Measurements from ENCODE around the gene CNFN. TPM values are rescaled to one million over a fixed set of nuclear protein-coding genes. Genes with fewer than 3 reads are reported as not detected.

CNFN gene
- total RNA-seq (0.85 TPM), polyA plus RNA-seq (32.7 TPM)
- long read RNA-seq, donor 1, result 0 reads
- long read RNA-seq, donor 2, result 0 reads
- long read RNA-seq, donor 3, result 0 reads
- long read RNA-seq, donor 4, result 0 reads
- long read RNA-seq, donor 5, partial matches to known transcripts, result 0 of 1 reads
- long read RNA-seq, donor 5, other reads (novel, unspliced or antisense), result 0 of 1 reads
- long read RNA-seq, donor 6, result 0 reads
- long read RNA-seq, donor 7, result 0 reads
- long read RNA-seq, donor 8, result 0 reads
- long read RNA-seq, donor 9, result 0 reads
- long read RNA-seq, donor 10, result 0 reads

- Histone ChIP-seq H3K4me1 (ENCODE audit: control insufficient read depth in 2 of 2, insufficient read depth in 2 of 2, low read length in 2 of 2) (peaks cover 2 to 6% of the 10 kb centered on the region in 2 donors), H3K27ac (ENCODE audit: low read depth in 1 of 2, low read length in 1 of 2) (no peak within 1 kb of the TSS), H3K36me3 (ENCODE audit: control insufficient read depth in 2 of 2, insufficient read depth in 2 of 2, low read length in 1 of 2) (no peaks in the 10 kb centered on the region), H3K9me3 (ENCODE audit: control insufficient read depth in 2 of 2, insufficient read depth in 1 of 2, low read length in 1 of 2) (peaks cover 0 to 2% of the 10 kb centered on the region in 2 donors), H3K27me3 (ENCODE audit: control insufficient read depth in 2 of 2, insufficient read depth in 1 of 2, low read length in 1 of 2) (peaks cover 21 to 67% of the 10 kb centered on the region in 2 donors), H3K4me3 (ENCODE audit: low read length in 2 of 2) (no peak within 1 kb of the TSS)
- 69% methylated on average over 12 of the region's 12 CpGs for WGBS
- DNase-seq (ENCODE audit: low read depth in 6 of 9, low spot score in 9 of 9), result no peak
Observed at GRCh38 chr19:42389899-42390298, at the start of gene CNFN. CNFN (minus strand) TSS chr19:42390297; CDS start chr19:42389037, 1,260 bp downstream.

- Histone ChIP-seq H3K36me3 (ENCODE audit: control insufficient read depth in 2 of 2, insufficient read depth in 2 of 2, low read length in 1 of 2) (no peaks in the 10 kb centered on the region), H3K4me3 (ENCODE audit: low read length in 2 of 2) (no peak overlapping the region), H3K9me3 (ENCODE audit: control insufficient read depth in 2 of 2, insufficient read depth in 1 of 2, low read length in 1 of 2) (no peaks in the 10 kb centered on the region), H3K27me3 (ENCODE audit: control insufficient read depth in 2 of 2, insufficient read depth in 1 of 2, low read length in 1 of 2) (peaks cover 0 to 2% of the 10 kb centered on the region in 2 donors), H3K4me1 (ENCODE audit: control insufficient read depth in 2 of 2, insufficient read depth in 2 of 2, low read length in 2 of 2) (no peaks in the 10 kb centered on the region), H3K27ac (ENCODE audit: low read depth in 1 of 2, low read length in 1 of 2) (no peak overlapping the region)
- 95% methylated on average over 3 of the region's 3 CpGs for WGBS
- no peak for DNase-seq (ENCODE audit: low read depth in 6 of 9, low spot score in 9 of 9)
Observed at GRCh38 chr19:42436006-42436405, 45.9 kb upstream of the CNFN start.

- 96% methylated on average over 6 of the region's 6 CpGs for WGBS
- DNase-seq (ENCODE audit: low read depth in 6 of 9, low spot score in 9 of 9), result no peak
- H3K4me1 ChIP-seq (ENCODE audit: control insufficient read depth in 2 of 2, insufficient read depth in 2 of 2, low read length in 2 of 2), result no peaks in the 10 kb centered on the region
- H3K27me3 ChIP-seq (ENCODE audit: control insufficient read depth in 2 of 2, insufficient read depth in 1 of 2, low read length in 1 of 2), result peaks cover 0 to 2% of the 10 kb centered on the region in 2 donors
- no peaks in the 10 kb centered on the region for H3K36me3 ChIP-seq (ENCODE audit: control insufficient read depth in 2 of 2, insufficient read depth in 2 of 2, low read length in 1 of 2)
- H3K27ac ChIP-seq (ENCODE audit: low read depth in 1 of 2, low read length in 1 of 2), result no peak overlapping the region
- no peaks in the 10 kb centered on the region for H3K9me3 ChIP-seq (ENCODE audit: control insufficient read depth in 2 of 2, insufficient read depth in 1 of 2, low read length in 1 of 2)
- H3K4me3 ChIP-seq (ENCODE audit: low read length in 2 of 2), result no peak overlapping the region
Observed at GRCh38 chr19:42435316-42435715, 45.2 kb upstream of the CNFN start.

- Histone ChIP-seq H3K27ac (ENCODE audit: low read depth in 1 of 2, low read length in 1 of 2) (no peak overlapping the region), H3K36me3 (ENCODE audit: control insufficient read depth in 2 of 2, insufficient read depth in 2 of 2, low read length in 1 of 2) (no peaks in the 10 kb centered on the region), H3K9me3 (ENCODE audit: control insufficient read depth in 2 of 2, insufficient read depth in 1 of 2, low read length in 1 of 2) (no peaks in the 10 kb centered on the region), H3K4me1 (ENCODE audit: control insufficient read depth in 2 of 2, insufficient read depth in 2 of 2, low read length in 2 of 2) (no peaks in the 10 kb centered on the region), H3K27me3 (ENCODE audit: control insufficient read depth in 2 of 2, insufficient read depth in 1 of 2, low read length in 1 of 2) (no peaks in the 10 kb centered on the region), H3K4me3 (ENCODE audit: low read length in 2 of 2) (no peak overlapping the region)
- 60% methylated on average over 9 of the region's 9 CpGs for WGBS
- peak in 7 of 9 donors; percentile 16 to 76 (median 55) for DNase-seq (ENCODE audit: low read depth in 6 of 9, low spot score in 9 of 9)
Observed at GRCh38 chr19:42433503-42434260, 43.6 kb upstream of the CNFN start.

GRCh38 chr19:42431486-42431885, 41.4 kb upstream of the CNFN start:
- no peak for DNase-seq (ENCODE audit: low read depth in 6 of 9, low spot score in 9 of 9)
- Histone ChIP-seq H3K36me3 (ENCODE audit: control insufficient read depth in 2 of 2, insufficient read depth in 2 of 2, low read length in 1 of 2) (no peaks in the 10 kb centered on the region), H3K27ac (ENCODE audit: low read depth in 1 of 2, low read length in 1 of 2) (no peak overlapping the region), H3K9me3 (ENCODE audit: control insufficient read depth in 2 of 2, insufficient read depth in 1 of 2, low read length in 1 of 2) (no peaks in the 10 kb centered on the region), H3K27me3 (ENCODE audit: control insufficient read depth in 2 of 2, insufficient read depth in 1 of 2, low read length in 1 of 2) (no peaks in the 10 kb centered on the region), H3K4me3 (ENCODE audit: low read length in 2 of 2) (no peak overlapping the region), H3K4me1 (ENCODE audit: control insufficient read depth in 2 of 2, insufficient read depth in 2 of 2, low read length in 2 of 2) (no peaks in the 10 kb centered on the region)
- 99% methylated on average over 1 of the region's 1 CpG for WGBS

- Histone ChIP-seq H3K9me3 (ENCODE audit: control insufficient read depth in 2 of 2, insufficient read depth in 1 of 2, low read length in 1 of 2) (peaks cover 1 to 5% of the 10 kb centered on the region in 2 donors), H3K27me3 (ENCODE audit: control insufficient read depth in 2 of 2, insufficient read depth in 1 of 2, low read length in 1 of 2) (peaks cover 0 to 11% of the 10 kb centered on the region in 2 donors), H3K4me1 (ENCODE audit: control insufficient read depth in 2 of 2, insufficient read depth in 2 of 2, low read length in 2 of 2) (peaks cover 6 to 8% of the 10 kb centered on the region in 2 donors), H3K36me3 (ENCODE audit: control insufficient read depth in 2 of 2, insufficient read depth in 2 of 2, low read length in 1 of 2) (no peaks in the 10 kb centered on the region), H3K27ac (ENCODE audit: low read depth in 1 of 2, low read length in 1 of 2) (no peak overlapping the region), H3K4me3 (ENCODE audit: low read length in 2 of 2) (no peak overlapping the region)
- 94% methylated on average over 3 of the region's 3 CpGs for WGBS
- DNase-seq (ENCODE audit: low read depth in 6 of 9, low spot score in 9 of 9), result no peak
Observed at GRCh38 chr19:42428676-42429075, 38.6 kb upstream of the CNFN start.

GRCh38 chr19:42427313-42427712, 37.2 kb upstream of the CNFN start, which contains the start of gene LIPE:
LIPE (minus strand) TSS chr19:42427388; CDS start chr19:42427149, 239 bp downstream.
- Histone ChIP-seq H3K4me3 (ENCODE audit: low read length in 2 of 2) (no peak within 1 kb of the TSS), H3K4me1 (ENCODE audit: control insufficient read depth in 2 of 2, insufficient read depth in 2 of 2, low read length in 2 of 2) (peaks cover 10 to 18% of the 10 kb centered on the region in 2 donors), H3K27me3 (ENCODE audit: control insufficient read depth in 2 of 2, insufficient read depth in 1 of 2, low read length in 1 of 2) (peaks cover 0 to 14% of the 10 kb centered on the region in 2 donors), H3K27ac (ENCODE audit: low read depth in 1 of 2, low read length in 1 of 2) (no peak within 1 kb of the TSS), H3K36me3 (ENCODE audit: control insufficient read depth in 2 of 2, insufficient read depth in 2 of 2, low read length in 1 of 2) (no peaks in the 10 kb centered on the region), H3K9me3 (ENCODE audit: control insufficient read depth in 2 of 2, insufficient read depth in 1 of 2, low read length in 1 of 2) (peaks cover 1 to 5% of the 10 kb centered on the region in 2 donors)
- WGBS, result 96% methylated on average over 4 of the region's 4 CpGs
- DNase-seq (ENCODE audit: low read depth in 6 of 9, low spot score in 9 of 9), result no peak

- Histone ChIP-seq H3K27me3 (ENCODE audit: control insufficient read depth in 2 of 2, insufficient read depth in 1 of 2, low read length in 1 of 2) (peaks cover 0 to 14% of the 10 kb centered on the region in 2 donors), H3K9me3 (ENCODE audit: control insufficient read depth in 2 of 2, insufficient read depth in 1 of 2, low read length in 1 of 2) (peaks cover 1 to 5% of the 10 kb centered on the region in 2 donors), H3K4me3 (ENCODE audit: low read length in 2 of 2) (no peak overlapping the region), H3K4me1 (ENCODE audit: control insufficient read depth in 2 of 2, insufficient read depth in 2 of 2, low read length in 2 of 2) (peaks cover 14 to 25% of the 10 kb centered on the region in 2 donors), H3K36me3 (ENCODE audit: control insufficient read depth in 2 of 2, insufficient read depth in 2 of 2, low read length in 1 of 2) (no peaks in the 10 kb centered on the region), H3K27ac (ENCODE audit: low read depth in 1 of 2, low read length in 1 of 2) (no peak overlapping the region)
- over 99% methylated on average over 3 of the region's 3 CpGs for WGBS
- DNase-seq (ENCODE audit: low read depth in 6 of 9, low spot score in 9 of 9), result no peak
Observed at GRCh38 chr19:42426643-42427042, 36.5 kb upstream of the CNFN start.

- Histone ChIP-seq H3K9me3 (ENCODE audit: control insufficient read depth in 2 of 2, insufficient read depth in 1 of 2, low read length in 1 of 2) (peaks cover 1 to 5% of the 10 kb centered on the region in 2 donors), H3K36me3 (ENCODE audit: control insufficient read depth in 2 of 2, insufficient read depth in 2 of 2, low read length in 1 of 2) (peaks cover 0 to 3% of the 10 kb centered on the region in 2 donors), H3K4me3 (ENCODE audit: low read length in 2 of 2) (no peak overlapping the region), H3K4me1 (ENCODE audit: control insufficient read depth in 2 of 2, insufficient read depth in 2 of 2, low read length in 2 of 2) (peaks cover 16 to 40% of the 10 kb centered on the region in 2 donors), H3K27ac (ENCODE audit: low read depth in 1 of 2, low read length in 1 of 2) (no peak overlapping the region), H3K27me3 (ENCODE audit: control insufficient read depth in 2 of 2, insufficient read depth in 1 of 2, low read length in 1 of 2) (peaks cover 0 to 14% of the 10 kb centered on the region in 2 donors)
- WGBS, result 84% methylated on average over 13 of the region's 13 CpGs
- DNase-seq (ENCODE audit: low read depth in 6 of 9, low spot score in 9 of 9), result no peak
Observed at GRCh38 chr19:42424712-42425131, 34.6 kb upstream of the CNFN start.

All from thymus (tissue), 14 donors.